Endodermal cell (in vitro differentiated cells): Measurements from ENCODE around the gene PLCB4. TPM values are rescaled to one million over a fixed set of nuclear protein-coding genes. Genes with fewer than 3 reads are reported as not detected.

Source experiments
- DNase-seq: peaks from one replicate; pipeline ENCODE4 v3.0.0-alpha.2; 2017
- H3K27ac ChIP-seq: 2 replicates; pipeline ENCODE4 v1.5.1; 2013; ENCODE audit warnings: mild to moderate bottlenecking, low read depth, low read length, moderate library complexity
- H3K27me3 ChIP-seq: 2 replicates; pipeline ENCODE4 v1.6.1; 2013; ENCODE audit warnings: mild to moderate bottlenecking, low read length, moderate library complexity; ENCODE audit not compliant: insufficient read depth, control insufficient read depth, poor library complexity, severe bottlenecking
- H3K36me3 ChIP-seq: 2 replicates; pipeline ENCODE4 v1.7.0; 2013; ENCODE audit warnings: mild to moderate bottlenecking, low read length, moderate library complexity; ENCODE audit not compliant: control insufficient read depth, insufficient read depth
- H3K4me1 ChIP-seq: one replicate; pipeline ENCODE4 v1.7.0; 2013; ENCODE audit warnings: low read length; ENCODE audit not compliant: control insufficient read depth, insufficient read depth
- H3K4me3 ChIP-seq: 2 replicates; pipeline ENCODE4 v1.5.1; 2013; ENCODE audit warnings: mild to moderate bottlenecking, low read length, moderate library complexity
- H3K9ac ChIP-seq: 2 replicates; pipeline ENCODE4 v1.6.1; 2013; ENCODE audit warnings: mild to moderate bottlenecking, low read length, moderate library complexity; ENCODE audit not compliant: poor library complexity, severe bottlenecking; ENCODE audit errors: extremely low read depth
- H3K9me3 ChIP-seq: 2 replicates; pipeline ENCODE4 v1.6.1; 2013; ENCODE audit warnings: mild to moderate bottlenecking, low read length, moderate library complexity; ENCODE audit not compliant: control insufficient read depth
- H3K27ac Mint-ChIP-seq: 2 replicates; pipeline ENCODE4 v1.8.0; 2020; ENCODE audit warnings: mixed read lengths
- H3K27me3 Mint-ChIP-seq: 2 replicates; pipeline ENCODE4 v1.8.0; 2021; ENCODE audit warnings: mild to moderate bottlenecking, mixed read lengths; ENCODE audit not compliant: insufficient read depth
- H3K36me3 Mint-ChIP-seq: 2 replicates; pipeline ENCODE4 v1.8.0; 2020; ENCODE audit warnings: low read depth, mixed read lengths
- H3K4me1 Mint-ChIP-seq: 2 replicates; pipeline ENCODE4 v1.8.0; 2020; ENCODE audit warnings: mixed read lengths
- H3K4me3 Mint-ChIP-seq: 2 replicates; pipeline ENCODE4 v1.8.0; 2020; ENCODE audit warnings: mild to moderate bottlenecking, moderate library complexity, mixed read lengths
- H3K9me3 Mint-ChIP-seq: 2 replicates; pipeline ENCODE4 v1.8.0; 2020; ENCODE audit warnings: mild to moderate bottlenecking, mixed read lengths
- CTCF ChIP-seq: fragments of 200-600 bp; sonication (generic); conservative IDR thresholded peaks from 2 replicates; pipeline ENCODE4 v1.5.0; 2021; ENCODE audit warnings: antibody characterized with exemption, mild to moderate bottlenecking
- WGBS, 2 experiments: methylation state at CpG; one replicate each; pipeline versions ENCODE4 v1.1.5 to v1.1.7; 2013; ENCODE audit warnings: missing lambda C conversion rate in 2 of 2, mixed read lengths in 1 of 2; ENCODE audit not compliant: insufficient coverage in 1 of 2, insufficient read length in 1 of 2; 5-methylcytosine and 5-hydroxymethylcytosine counted together
- total RNA-seq, 2 donors: library from RNA; stranded (reverse); fragmentation: NEBNext Ultra II Directional in 1 of 2; extraction: Animal tissue kit (Norgen Biotek cat#: 25700) in 1 of 2; gene quantifications; 2 replicates in 1 of 2; 3 replicates in 1 of 2; pipeline ENCODE4 v1.2.1, GENCODE V29; 2021

The PLCB4 gene
- total RNA-seq, 2 donors from 2014 or later, result 14.4 to 14.6 TPM

DNA sequence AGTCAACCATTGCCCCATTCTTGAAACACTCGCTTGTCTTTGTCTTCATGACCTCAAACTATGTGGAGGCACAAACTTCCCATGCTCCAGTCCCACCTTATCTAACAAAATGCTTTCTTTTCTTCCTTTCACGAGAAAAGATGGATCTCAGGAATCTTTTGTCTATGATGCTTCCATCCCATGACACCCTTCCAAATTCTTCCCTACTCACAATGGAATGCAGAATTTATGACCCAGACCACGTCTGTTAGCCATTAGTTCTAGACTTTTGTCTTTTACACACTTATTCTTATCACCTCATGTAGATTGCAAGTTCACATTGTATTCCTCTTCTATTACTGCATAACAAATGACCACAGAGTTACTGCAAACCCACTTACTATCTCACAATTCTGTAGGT lies 421.3 kb downstream of the PLCB4 start:
- no peak overlapping the region for H3K4me3 ChIP-seq
- no peaks in the 10 kb centered on the region for H3K9me3 ChIP-seq
- Mint-ChIP-seq H3K4me3 (no peak overlapping the region), H3K9me3 (no peaks in the 10 kb centered on the region), H3K4me1 (no peaks in the 10 kb centered on the region), H3K27me3 (no peaks in the 10 kb centered on the region), H3K27ac (no peak overlapping the region), H3K36me3 (no peaks in the 10 kb centered on the region)
- no peak overlapping the region for H3K27ac ChIP-seq
- no peak overlapping the region for H3K9ac ChIP-seq
- no peak for DNase-seq
- H3K4me1 ChIP-seq, result no peaks in the 10 kb centered on the region
- no peaks in the 10 kb centered on the region for H3K36me3 ChIP-seq
- no peak for TF ChIP-seq CTCF
- no peaks in the 10 kb centered on the region for H3K27me3 ChIP-seq
- 74 to 75% methylated on average over 2 to 3 of the region's 3 CpGs for WGBS, 2 experiments

GRCh38 chr20:9490631-9491030 lies 421.7 kb downstream of the PLCB4 start:
- H3K27me3 ChIP-seq, result no peaks in the 10 kb centered on the region
- no peak for TF ChIP-seq CTCF
- Mint-ChIP-seq H3K27me3 (no peaks in the 10 kb centered on the region), H3K4me3 (no peak overlapping the region), H3K9me3 (no peaks in the 10 kb centered on the region), H3K27ac (no peak overlapping the region), H3K36me3 (no peaks in the 10 kb centered on the region), H3K4me1 (no peaks in the 10 kb centered on the region)
- no peak overlapping the region for H3K27ac ChIP-seq
- no peaks in the 10 kb centered on the region for H3K4me1 ChIP-seq
- no peak for DNase-seq
- H3K9ac ChIP-seq, result no peak overlapping the region
- no peak overlapping the region for H3K4me3 ChIP-seq
- no peaks in the 10 kb centered on the region for H3K9me3 ChIP-seq
- 92 to 93% methylated on average over 3 of the region's 3 CpGs for WGBS, 2 experiments
- no peaks in the 10 kb centered on the region for H3K36me3 ChIP-seq

DNA sequence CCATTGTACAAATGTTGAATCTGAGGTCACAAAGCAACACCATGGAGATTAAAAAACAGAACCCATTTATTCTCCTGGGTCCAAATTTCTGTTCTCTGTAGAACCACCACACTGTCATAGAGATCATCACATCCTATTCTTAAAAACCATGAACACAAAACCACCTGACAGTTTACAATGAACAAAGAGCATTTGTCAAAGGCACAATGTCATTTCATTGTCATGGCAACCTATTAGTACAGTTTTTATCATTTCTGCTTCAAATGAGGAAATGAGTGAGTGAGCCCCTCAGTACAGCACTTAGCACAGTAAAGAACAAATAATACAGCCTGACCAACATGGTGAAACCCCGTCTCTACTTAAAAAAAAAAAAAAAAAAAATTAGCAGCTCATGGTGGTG lies 422.4 kb downstream of the PLCB4 start:
- no peaks in the 10 kb centered on the region for H3K36me3 Mint-ChIP-seq
- WGBS, 2 experiments, result 67 to 92% methylated on average over 1 of the region's 1 CpG

More for the DNA sequence above, 422.4 kb downstream of the PLCB4 start:
- Histone ChIP-seq H3K27ac (no peak overlapping the region), H3K4me1 (no peaks in the 10 kb centered on the region), H3K36me3 (no peaks in the 10 kb centered on the region), H3K9ac (no peak overlapping the region), H3K4me3 (no peak overlapping the region), H3K27me3 (no peaks in the 10 kb centered on the region), H3K9me3 (no peaks in the 10 kb centered on the region)
- no peak overlapping the region for H3K27ac Mint-ChIP-seq
- no peak for DNase-seq
- H3K4me1 Mint-ChIP-seq, result no peaks in the 10 kb centered on the region
- no peaks in the 10 kb centered on the region for H3K9me3 Mint-ChIP-seq
- H3K27me3 Mint-ChIP-seq, result no peaks in the 10 kb centered on the region
- TF ChIP-seq CTCF, result no peak
- H3K4me3 Mint-ChIP-seq, result no peak overlapping the region
